ENCODE results near the gene IQSEC2.

DNA sequence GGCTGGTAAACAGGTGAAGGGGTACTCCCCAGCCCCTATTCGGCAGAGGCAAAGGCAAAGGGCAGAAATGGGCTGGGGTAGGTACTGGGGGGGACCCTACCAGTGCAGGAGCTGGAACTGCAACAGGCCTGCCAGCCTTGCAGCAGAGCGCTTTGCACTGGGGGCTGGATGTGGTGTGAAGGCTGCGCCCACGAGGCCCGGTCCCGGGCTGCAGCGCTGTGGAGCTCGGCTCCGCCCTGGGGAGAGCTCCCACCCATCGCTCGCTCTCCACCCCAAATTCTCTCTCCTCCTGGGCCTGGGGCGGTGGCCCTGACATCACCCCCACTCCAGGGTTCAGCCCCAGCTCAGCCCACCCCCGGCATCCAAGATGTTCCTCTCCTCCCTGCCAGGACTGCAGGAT lies 24.2 kb downstream of the IQSEC2 start:
- TF ChIP-seq EZH2 (IDR thresholded peaks at IDR 0.05) (no peak), POLR2AphosphoS5 (IDR thresholded peaks at IDR 0.05; ENCODE audit: borderline replicate concordance, low read depth, low read length) (no peak), FOXP2 (optimal IDR thresholded peaks at IDR 0.05; ENCODE audit: control extremely low read depth, extremely low read length, insufficient read depth) (no peak)
